ENCODE measurements around the gene TMEM52.

The TMEM52 gene

GRCh38 chr1:1879942-1880341 lies 39.1 kb downstream of the TMEM52 start:
- H3K4me1 ChIP-seq (ENCODE audit: low read length): no peaks in the 10 kb centered on the region
- TF ChIP-seq CTCF (IDR thresholded peaks at IDR 0.05; ENCODE audit: low read length) (no peak), EZH2 (optimal IDR thresholded peaks at IDR 0.05; ENCODE audit: low read depth, low read length) (no peak), EZH2phosphoT487 (IDR thresholded peaks at IDR 0.05; ENCODE audit: low read length) (no peak)
- no peaks in the 10 kb centered on the region for H3K27me3 ChIP-seq (replicated peaks; ENCODE audit: insufficient read depth, low read length)
- DNase-seq: no peak
- H3K27ac ChIP-seq (ENCODE audit: low read length): no peak overlapping the region
- H3K79me2 ChIP-seq (ENCODE audit: low read length): peaks cover 96% of the 10 kb centered on the region
- H3K4me2 ChIP-seq (ENCODE audit: low read depth, low read length): no peak overlapping the region
- H3K9me3 ChIP-seq (replicated peaks; ENCODE audit: insufficient read depth, low read length): no peaks in the 10 kb centered on the region
- no peak overlapping the region for H3K4me3 ChIP-seq (ENCODE audit: low read length)
- no peaks in the 10 kb centered on the region for H3F3A ChIP-seq (ENCODE audit: insufficient read depth, low read length)
- peaks cover 3% of the 10 kb centered on the region; the same call in 1 of the 2 replicates for H3K36me3 ChIP-seq (replicated peaks; ENCODE audit: insufficient read depth, low read length)
- no peak overlapping the region for H2AFZ ChIP-seq (ENCODE audit: low read length)
- H4K20me1 ChIP-seq (ENCODE audit: insufficient read depth, low read length): peaks cover 29% of the 10 kb centered on the region
- H3K9me2 ChIP-seq (replicated peaks; ENCODE audit: insufficient read depth, low read length): no peaks in the 10 kb centered on the region
- no peak overlapping the region for H3K9ac ChIP-seq (ENCODE audit: low read length)

GRCh38 chr1:1877865-1878436 lies 41.1 kb downstream of the TMEM52 start:
- H2AFZ ChIP-seq (ENCODE audit: low read length): no peak overlapping the region
- no peaks in the 10 kb centered on the region for H3K9me3 ChIP-seq (replicated peaks; ENCODE audit: insufficient read depth, low read length)
- no peaks in the 10 kb centered on the region for H3K4me1 ChIP-seq (ENCODE audit: low read length)
- H3K4me3 ChIP-seq (ENCODE audit: low read length): no peak overlapping the region
- DNase-seq: no peak
- H3K4me2 ChIP-seq (ENCODE audit: low read depth, low read length): no peak overlapping the region
- H3K36me3 ChIP-seq (replicated peaks; ENCODE audit: insufficient read depth, low read length): peaks cover 4% of the 10 kb centered on the region
- peaks cover 28% of the 10 kb centered on the region for H4K20me1 ChIP-seq (ENCODE audit: insufficient read depth, low read length)
- H3F3A ChIP-seq (ENCODE audit: insufficient read depth, low read length): no peaks in the 10 kb centered on the region
- no peaks in the 10 kb centered on the region for H3K27me3 ChIP-seq (replicated peaks; ENCODE audit: insufficient read depth, low read length)
- TF ChIP-seq CTCF (IDR thresholded peaks at IDR 0.05; ENCODE audit: low read length) (no peak), EZH2phosphoT487 (IDR thresholded peaks at IDR 0.05; ENCODE audit: low read length) (no peak), EZH2 (optimal IDR thresholded peaks at IDR 0.05; ENCODE audit: low read depth, low read length) (no peak)
- H3K9me2 ChIP-seq (replicated peaks; ENCODE audit: insufficient read depth, low read length): no peaks in the 10 kb centered on the region
- H3K79me2 ChIP-seq (ENCODE audit: low read length): peaks cover 96% of the 10 kb centered on the region
- H3K27ac ChIP-seq (ENCODE audit: low read length): no peak overlapping the region
- no peak overlapping the region for H3K9ac ChIP-seq (ENCODE audit: low read length)

- H3K36me3 ChIP-seq (replicated peaks; ENCODE audit: insufficient read depth, low read length): peaks cover 4% of the 10 kb centered on the region
- H2AFZ ChIP-seq (ENCODE audit: low read length): no peak overlapping the region
- peaks cover 28% of the 10 kb centered on the region for H4K20me1 ChIP-seq (ENCODE audit: insufficient read depth, low read length)
- H3K4me2 ChIP-seq (ENCODE audit: low read depth, low read length): no peak overlapping the region
- H3K4me3 ChIP-seq (ENCODE audit: low read length): no peak overlapping the region
- no peak overlapping the region for H3K27ac ChIP-seq (ENCODE audit: low read length)
- peaks cover 96% of the 10 kb centered on the region for H3K79me2 ChIP-seq (ENCODE audit: low read length)
- H3K9me2 ChIP-seq (replicated peaks; ENCODE audit: insufficient read depth, low read length): no peaks in the 10 kb centered on the region
- no peak for DNase-seq
- H3K9ac ChIP-seq (ENCODE audit: low read length): no peak overlapping the region
- H3K9me3 ChIP-seq (replicated peaks; ENCODE audit: insufficient read depth, low read length): no peaks in the 10 kb centered on the region
- H3K4me1 ChIP-seq (ENCODE audit: low read length): no peaks in the 10 kb centered on the region
- no peak for TF ChIP-seq EZH2 (optimal IDR thresholded peaks at IDR 0.05; ENCODE audit: low read depth, low read length)
- TF ChIP-seq EZH2phosphoT487 (IDR thresholded peaks at IDR 0.05; ENCODE audit: low read length): no peak
- TF ChIP-seq CTCF (IDR thresholded peaks at IDR 0.05; ENCODE audit: low read length): no peak
- H3K27me3 ChIP-seq (replicated peaks; ENCODE audit: insufficient read depth, low read length): no peaks in the 10 kb centered on the region
- no peaks in the 10 kb centered on the region for H3F3A ChIP-seq (ENCODE audit: insufficient read depth, low read length)
Observed at GRCh38 chr1:1876335-1876930, 42.6 kb downstream of the TMEM52 start.
